Transverse colon (tissue), 4 donors: ENCODE results near the gene PDLIM3. TPM values are rescaled to one million over a fixed set of nuclear protein-coding genes. Genes with fewer than 3 reads are reported as not detected.
"Not testable (repeated sequence)": the region's sequence is repeated elsewhere in the genome, so short reads cannot be mapped to it uniquely, and the experiment has no call there.

Experiments used
- DNase-seq: peaks from one replicate; pipeline ENCODE4 v3.0.0-alpha.2; 2019
- H3K27ac ChIP-seq, 4 donors: fragments of 200-600 bp; sonication (generic); 2 replicates each; pipeline ENCODE4 v1.5.1; 2016 to 2018; ENCODE audit warnings: inconsistent platforms in 4 of 4
- H3K27me3 ChIP-seq: fragments of 200-600 bp; sonication (generic); 2 replicates; pipeline ENCODE4 v1.5.1; 2017; ENCODE audit warnings: inconsistent platforms
- H3K36me3 ChIP-seq, 4 donors: fragments of 200-600 bp; sonication (generic); 2 replicates each; pipeline ENCODE4 v1.5.1; 2017 to 2019; ENCODE audit warnings: inconsistent platforms in 4 of 4
- H3K4me1 ChIP-seq, 4 donors: fragments of 200-600 bp; sonication (generic); 2 replicates each; pipeline ENCODE4 v1.5.1; 2017 to 2020; ENCODE audit warnings: inconsistent platforms in 4 of 4
- H3K4me3 ChIP-seq, 4 donors: fragments of 200-600 bp; sonication (generic); 1 replicate in 1 of 4; 2 replicates in 3 of 4; pipeline versions ENCODE4 v1.5.1 to v1.6.1; 2017 to 2019; ENCODE audit warnings: inconsistent platforms in 4 of 4
- H3K9me3 ChIP-seq, 2 donors: fragments of 200-600 bp; sonication (generic); 2 replicates each; pipeline ENCODE4 v1.5.1; 2017 to 2019; ENCODE audit warnings: inconsistent platforms in 2 of 2
- CTCF ChIP-seq, 5 experiments: fragments of 200-600 bp in 3 of 5; fragments of 450-650 bp in 2 of 5; sonication (generic) in 3 of 5; IDR thresholded peaks; 1 replicate in 2 of 5; 2 replicates in 3 of 5; pipeline ENCODE4 v1.5.1; 2016 to 2017; ENCODE audit warnings: antibody characterized with exemption in 5 of 5, inconsistent platforms in 3 of 5, mild to moderate bottlenecking in 2 of 5, moderate library complexity in 1 of 5
- EP300 ChIP-seq: sonication (generic); formaldehyde crosslinking; IDR thresholded peaks from one replicate; pipeline ENCODE4 v1.6.1; 2017; ENCODE audit warnings: antibody characterized with exemption, low read depth
- POLR2A ChIP-seq: fragments of 450-650 bp; IDR thresholded peaks from one replicate; pipeline ENCODE4 v1.6.1; 2016; ENCODE audit warnings: antibody characterized with exemption, mild to moderate bottlenecking, moderate library complexity
- POLR2AphosphoS5 ChIP-seq, 3 donors: sonication (generic); formaldehyde crosslinking; IDR thresholded peaks; one replicate each; pipeline ENCODE4 v1.6.1; 2016; ENCODE audit warnings: antibody characterized with exemption in 3 of 3
- WGBS, 2 donors: methylation state at CpG; one replicate each; pipeline ENCODE4 v1.1.5; 2018; ENCODE audit warnings: low coverage in 1 of 2; 5-methylcytosine and 5-hydroxymethylcytosine counted together
- in situ Hi-C, 4 donors: fragments of 200-750 bp; cut with MboI; loops; one replicate each; pipeline versions ENCODE4 v1.15.0 to v1.15.1; 2017; ENCODE audit warnings: low sequenced_read_pairs in 3 of 4, low pct_ligation_motif_present in 1 of 4, low pct_unique_long_range_greater_than_20kb in 1 of 4
- intact Hi-C: fragments of 100-400 bp; cut with DNase I; formaldehyde crosslinking; loops from one replicate; pipeline ENCODE4 v1.15.1; 2023; ENCODE audit warnings: low total_unique reads
- total RNA-seq, 4 donors: library from RNA; depleted of rRNA; stranded (reverse); fragments of >200 nt; gene quantifications; one replicate each; pipeline ENCODE4 v1.1.0, GENCODE V29; 2016

PDLIM3 gene
- total RNA-seq, 4 donors from 2014 or later, result 81.9 to 209 (median 115) TPM

DNA sequence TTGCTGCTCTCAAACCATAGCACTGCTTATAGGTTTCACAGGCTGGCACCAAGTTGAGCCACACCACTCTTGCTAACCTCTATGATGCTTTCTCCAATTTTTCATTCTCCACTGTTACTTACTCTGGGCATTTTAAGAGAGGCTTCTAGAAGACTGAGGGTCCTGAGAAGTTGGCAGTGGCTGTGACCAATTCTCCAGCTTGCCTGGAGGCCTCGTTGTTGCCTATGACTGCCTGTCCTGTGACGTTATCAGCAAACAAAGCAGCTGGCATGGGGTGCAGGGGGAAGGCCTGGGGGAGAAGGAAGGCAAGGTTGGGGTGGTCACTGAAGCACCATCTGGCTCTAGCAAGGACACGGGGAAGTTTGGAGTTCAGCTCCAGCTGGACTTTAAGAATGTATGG is 30.4 kb upstream of the PDLIM3 start:
- peaks cover 0 to 21% (median 14%) of the 10 kb centered on the region in 4 donors for H3K4me1 ChIP-seq
- in situ Hi-C loops (no loop called here), intact Hi-C loops (no loop called here)
- no peaks in the 10 kb centered on the region for H3K9me3 ChIP-seq
- DNase-seq, result no peak
- H3K27me3 ChIP-seq, result no peaks in the 10 kb centered on the region
- no peaks in the 10 kb centered on the region for H3K36me3 ChIP-seq
- peak overlapping the region; percentile 75 to 86 (median 80) for H3K27ac ChIP-seq
- no peak overlapping the region for H3K4me3 ChIP-seq
- TF ChIP-seq POLR2A (no peak), CTCF (IDR thresholded peaks at IDR 0.05) (no peak), EP300 (no peak), POLR2AphosphoS5 (IDR thresholded peaks at IDR 0.05) (no peak)
- 69 to 90% methylated on average over 2 to 3 of the region's 3 CpGs for WGBS, 2 donors

DNA sequence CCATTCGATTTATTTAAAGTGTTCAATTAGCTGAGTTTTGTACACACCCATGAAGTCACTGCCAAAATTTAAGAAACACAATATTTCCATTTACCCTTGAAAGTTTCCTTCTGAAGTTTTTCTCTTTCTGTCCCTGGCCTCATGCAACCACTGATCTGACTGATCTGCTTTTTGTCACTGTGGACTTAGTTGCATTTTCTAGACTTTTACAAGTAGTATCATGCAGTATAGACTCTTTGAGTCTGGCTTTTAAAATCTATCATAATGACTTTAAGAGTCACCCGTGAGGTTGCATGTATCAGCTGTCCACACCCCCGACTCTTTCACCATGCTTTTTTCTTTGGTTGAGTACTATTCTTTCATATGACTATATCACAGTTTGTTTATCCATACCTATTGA is 29.0 kb upstream of the PDLIM3 start:
- in situ Hi-C loops, result no loop called here
- peak overlapping the region in 3 of 4 donors; percentile 26 to 86 (median 28) for H3K27ac ChIP-seq

DNA sequence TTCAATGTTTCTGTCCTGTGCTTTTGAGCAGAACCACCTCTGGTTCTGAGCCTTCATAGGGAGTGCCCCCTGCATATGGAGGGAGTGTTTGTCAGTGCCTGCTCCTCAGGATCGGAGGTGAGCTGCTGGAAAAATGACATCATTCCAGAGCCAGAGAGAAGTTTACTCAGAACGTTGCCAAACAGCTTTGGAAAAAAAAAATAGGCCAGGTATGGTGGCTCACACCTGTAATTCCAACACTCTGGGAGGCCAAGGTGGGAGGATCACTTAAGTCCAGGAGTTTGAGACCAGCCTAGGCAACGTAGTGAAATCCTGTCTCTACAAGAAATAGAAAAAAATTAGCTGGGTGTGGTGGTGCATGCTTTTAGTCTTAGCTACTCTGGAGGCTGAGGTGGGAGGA is 27.2 kb upstream of the PDLIM3 start:
- H3K27me3 ChIP-seq, result no peaks in the 10 kb centered on the region
- in situ Hi-C loops, result no loop called here
- DNase-seq, result no peak
- no peak overlapping the region for H3K4me3 ChIP-seq
- 57 to 67% methylated on average over 3 of the region's 3 CpGs for WGBS, 2 donors
- H3K4me1 ChIP-seq, result peaks cover 0 to 22% (median 14%) of the 10 kb centered on the region in 4 donors
- intact Hi-C loops, result no loop called here
- no peaks in the 10 kb centered on the region for H3K9me3 ChIP-seq
- no peak overlapping the region for H3K27ac ChIP-seq
- TF ChIP-seq POLR2A, result no peak
- no peak for TF ChIP-seq CTCF (IDR thresholded peaks at IDR 0.05)
- no peak for TF ChIP-seq POLR2AphosphoS5 (IDR thresholded peaks at IDR 0.05)
- TF ChIP-seq EP300, result no peak
- H3K36me3 ChIP-seq, result no peaks in the 10 kb centered on the region

More for the DNA sequence above, 29.0 kb upstream of the PDLIM3 start:
- no peak for DNase-seq
- Histone ChIP-seq H3K9me3 (no peaks in the 10 kb centered on the region), H3K4me1 (peaks cover 0 to 30% (median 18%) of the 10 kb centered on the region in 4 donors), H3K27me3 (no peaks in the 10 kb centered on the region), H3K4me3 (no peak overlapping the region), H3K36me3 (no peaks in the 10 kb centered on the region)
- WGBS, 2 donors, result 69 to 71% methylated on average over 3 of the region's 3 CpGs
- intact Hi-C loops, result no loop called here
- peak in 1 of 3 donors; percentile 31 for TF ChIP-seq POLR2AphosphoS5 (IDR thresholded peaks at IDR 0.05)
- no peak for TF ChIP-seq EP300

DNA sequence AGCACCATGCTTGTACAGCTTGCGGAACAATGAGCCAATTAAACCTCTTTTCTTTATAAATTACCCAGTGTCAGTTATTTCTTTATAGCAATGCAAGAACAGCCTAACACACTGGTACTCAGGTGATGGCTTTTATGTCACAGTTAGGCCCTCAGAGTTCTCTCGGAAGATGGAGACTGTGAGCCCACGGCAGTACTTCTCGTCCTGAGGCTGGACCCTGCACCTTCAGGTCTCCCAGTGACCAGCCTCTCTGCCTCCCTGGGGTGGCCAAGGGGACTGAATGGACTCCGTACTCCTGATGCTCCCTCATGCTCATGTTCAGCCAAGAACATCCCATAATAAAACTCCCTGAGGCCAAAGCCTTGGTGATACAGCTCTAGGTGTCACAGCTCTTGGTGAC is 25.0 kb upstream of the PDLIM3 start:
- 92 to 100% methylated on average over 1 to 5 of the region's 5 CpGs for WGBS, 2 donors
- Histone ChIP-seq H3K27me3 (no peaks in the 10 kb centered on the region), H3K36me3 (no peaks in the 10 kb centered on the region), H3K4me1 (peaks cover 0 to 10% (median 4%) of the 10 kb centered on the region in 4 donors), H3K27ac (peak overlapping the region in 1 of 4 donors; percentile 5), H3K9me3 (no peaks in the 10 kb centered on the region), H3K4me3 (no peak overlapping the region)
- no peak for TF ChIP-seq EP300
- no peak for TF ChIP-seq POLR2A
- no peak for TF ChIP-seq CTCF (IDR thresholded peaks at IDR 0.05)
- TF ChIP-seq POLR2AphosphoS5 (IDR thresholded peaks at IDR 0.05), result no peak
- intact Hi-C loops, result no loop called here
- in situ Hi-C loops, result no loop called here
- DNase-seq, result no peak

DNA sequence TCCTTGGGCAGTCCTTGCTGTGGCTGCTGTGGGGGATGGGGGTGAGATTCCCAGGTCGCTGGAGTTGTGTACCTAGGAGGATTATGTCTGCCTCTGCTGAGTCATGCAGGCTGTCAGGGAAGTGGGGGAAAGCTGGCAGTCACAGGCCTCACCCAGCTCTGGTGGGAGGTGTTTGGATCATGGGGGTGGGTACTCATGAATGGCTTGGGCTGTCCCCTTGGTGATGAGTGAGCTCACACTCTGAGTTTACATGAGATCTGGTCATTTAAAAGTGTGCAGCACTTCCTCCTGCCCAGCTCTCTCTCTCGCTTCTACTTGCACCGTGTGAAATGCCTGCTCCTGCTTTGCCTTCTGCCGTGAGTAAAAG is 24.6 kb upstream of the PDLIM3 start:
- H3K27ac ChIP-seq, result peak overlapping the region in 1 of 4 donors; percentile 5
- no peaks in the 10 kb centered on the region for H3K36me3 ChIP-seq
- TF ChIP-seq POLR2A (no peak), POLR2AphosphoS5 (IDR thresholded peaks at IDR 0.05) (no peak), CTCF (IDR thresholded peaks at IDR 0.05) (no peak), EP300 (no peak)
- 45 to 58% methylated on average over 3 to 4 of the region's 4 CpGs for WGBS, 2 donors
- DNase-seq, result no peak
- no peaks in the 10 kb centered on the region for H3K9me3 ChIP-seq
- no peaks in the 10 kb centered on the region for H3K27me3 ChIP-seq
- intact Hi-C loops, result no loop called here
- H3K4me1 ChIP-seq, result peaks cover 0 to 10% (median 4%) of the 10 kb centered on the region in 4 donors
- no peak overlapping the region for H3K4me3 ChIP-seq
- in situ Hi-C loops, result no loop called here

DNA sequence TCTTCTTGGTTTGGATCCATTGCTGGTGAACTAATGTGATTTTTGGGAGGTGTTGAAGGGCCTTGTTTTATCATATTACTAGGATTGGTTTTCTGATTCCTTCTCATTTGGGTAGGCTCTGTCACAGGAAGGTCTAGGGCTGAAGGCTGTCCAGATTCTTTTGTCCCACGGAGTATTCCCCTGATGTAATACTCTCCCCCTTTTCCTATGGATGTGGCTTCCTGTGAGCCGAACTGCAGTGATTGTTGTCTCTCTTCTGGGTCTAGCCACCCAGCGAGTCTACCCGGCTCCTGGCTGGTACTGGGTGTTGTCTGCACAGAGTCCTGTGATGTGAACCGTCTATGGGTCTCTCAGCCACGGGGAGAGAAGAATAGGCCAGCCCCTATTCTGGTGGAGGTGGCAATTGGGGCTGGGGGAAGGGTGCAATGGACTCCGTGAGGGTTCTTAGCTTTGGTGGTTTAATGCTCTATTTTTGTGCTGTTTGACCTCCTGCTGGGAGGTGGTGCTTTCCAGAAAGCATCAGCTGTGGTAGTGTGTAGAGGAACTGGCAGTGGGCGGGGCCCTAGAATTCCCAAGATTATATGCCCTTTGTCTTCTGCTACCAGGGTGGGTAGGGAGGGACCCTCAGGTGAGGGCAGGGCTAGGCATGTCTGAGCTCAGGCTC is 24.1 kb upstream of the PDLIM3 start:
- in situ Hi-C loops, H3K36me3 ChIP-seq, DNase-seq, H3K27me3 ChIP-seq, intact Hi-C loops, H3K9me3 ChIP-seq, H3K4me3 ChIP-seq: not testable (repeated sequence)
- WGBS, 2 donors, result 72 to 76% methylated on average over 4 to 8 of the region's 8 CpGs
- Histone ChIP-seq H3K4me1 (peaks cover 0 to 10% (median 4%) of the 10 kb centered on the region in 4 donors), H3K27ac (peak overlapping the region in 1 of 4 donors; percentile 5)
